HL-60 (cell line): ENCODE results near the gene RUNDC1.

ENCODE experiments used
- DNase-seq, 2 experiments: peaks; one replicate each; pipeline ENCODE4 v3.0.0-alpha.2; 2010 to 2020; ENCODE audit warnings: low read depth in 1 of 2, low spot score in 1 of 2
- H3K27ac ChIP-seq: fragments of 250-450 bp; sonication (Bioruptor Pico); replicated peaks from 2 replicates; pipeline ENCODE4 v1.5.1; 2020; ENCODE audit warnings: mild to moderate bottlenecking, moderate library complexity
- H3K27me3 ChIP-seq: fragments of 250-450 bp; sonication (Bioruptor Pico); 2 replicates; pipeline ENCODE4 v1.5.1; 2021; ENCODE audit warnings: mild to moderate bottlenecking, moderate library complexity; ENCODE audit not compliant: insufficient read depth, poor library complexity, severe bottlenecking
- H3K4me3 ChIP-seq: replicated peaks from 2 replicates; pipeline ENCODE4 v1.5.1; 2011; ENCODE audit warnings: mild to moderate bottlenecking, control low read depth, low read length; ENCODE audit not compliant: insufficient read depth
- GABPA ChIP-seq: IDR thresholded peaks from 2 replicates; pipeline ENCODE4 v1.6.1; 2012; ENCODE audit warnings: low read depth
- POLR2AphosphoS5 ChIP-seq: IDR thresholded peaks from 2 replicates; pipeline ENCODE4 v1.6.1; 2012; ENCODE audit warnings: low read depth
- SPI1 ChIP-seq: IDR thresholded peaks from 2 replicates; pipeline ENCODE4 v1.6.1; 2012; ENCODE audit warnings: low read depth, mild to moderate bottlenecking, borderline replicate concordance
- TF ChIP-seq, protein P1 (sequence below): IDR thresholded peaks from one replicate; pipeline ENCODE4 v1.5.1; 2011; ENCODE audit warnings: low read length, control low read depth, inconsistent platforms; ENCODE audit not compliant: insufficient read depth
- TF ChIP-seq, protein P2 (sequence below): IDR thresholded peaks from 2 replicates; pipeline ENCODE4 v1.6.1; 2012; ENCODE audit warnings: low read depth; ENCODE audit not compliant: insufficient replicate concordance

The RUNDC1 gene

DNA sequence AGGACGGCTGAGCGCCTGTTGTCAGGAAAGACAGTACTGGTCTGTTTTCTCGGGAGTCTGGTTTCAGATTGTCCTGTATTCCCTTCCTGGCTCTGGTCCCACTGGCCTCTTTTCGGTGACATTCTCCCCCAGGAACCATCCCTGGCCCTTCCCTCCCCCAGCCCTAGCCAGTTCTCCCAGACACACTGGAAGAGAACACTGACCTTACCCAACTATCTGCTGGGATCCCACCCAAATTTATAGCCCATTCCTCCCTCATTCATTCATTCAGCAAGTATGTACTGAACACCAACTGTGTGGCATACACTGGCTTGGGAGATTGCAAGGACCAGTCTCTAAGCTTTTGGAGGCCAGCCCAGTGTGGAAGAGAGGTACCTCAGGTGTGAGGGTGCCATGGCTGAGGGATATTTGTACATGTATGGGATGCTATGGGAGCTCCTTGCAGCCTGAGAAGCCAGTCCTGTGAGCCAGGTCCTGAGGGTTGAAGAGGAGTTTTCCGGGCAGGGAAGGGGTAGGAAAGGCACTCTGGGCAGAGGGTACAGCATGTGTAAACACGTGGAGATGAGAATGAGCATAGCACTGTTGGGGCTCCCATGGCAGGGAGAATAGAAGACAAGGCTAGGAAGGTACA, 49.9 kb downstream of the RUNDC1 start:
- no peak for TF ChIP-seq GABPA
- TF ChIP-seq, protein P1, sequence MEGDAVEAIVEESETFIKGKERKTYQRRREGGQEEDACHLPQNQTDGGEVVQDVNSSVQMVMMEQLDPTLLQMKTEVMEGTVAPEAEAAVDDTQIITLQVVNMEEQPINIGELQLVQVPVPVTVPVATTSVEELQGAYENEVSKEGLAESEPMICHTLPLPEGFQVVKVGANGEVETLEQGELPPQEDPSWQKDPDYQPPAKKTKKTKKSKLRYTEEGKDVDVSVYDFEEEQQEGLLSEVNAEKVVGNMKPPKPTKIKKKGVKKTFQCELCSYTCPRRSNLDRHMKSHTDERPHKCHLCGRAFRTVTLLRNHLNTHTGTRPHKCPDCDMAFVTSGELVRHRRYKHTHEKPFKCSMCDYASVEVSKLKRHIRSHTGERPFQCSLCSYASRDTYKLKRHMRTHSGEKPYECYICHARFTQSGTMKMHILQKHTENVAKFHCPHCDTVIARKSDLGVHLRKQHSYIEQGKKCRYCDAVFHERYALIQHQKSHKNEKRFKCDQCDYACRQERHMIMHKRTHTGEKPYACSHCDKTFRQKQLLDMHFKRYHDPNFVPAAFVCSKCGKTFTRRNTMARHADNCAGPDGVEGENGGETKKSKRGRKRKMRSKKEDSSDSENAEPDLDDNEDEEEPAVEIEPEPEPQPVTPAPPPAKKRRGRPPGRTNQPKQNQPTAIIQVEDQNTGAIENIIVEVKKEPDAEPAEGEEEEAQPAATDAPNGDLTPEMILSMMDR: no peak
- no peak for TF ChIP-seq POLR2AphosphoS5
- TF ChIP-seq, protein P2, sequence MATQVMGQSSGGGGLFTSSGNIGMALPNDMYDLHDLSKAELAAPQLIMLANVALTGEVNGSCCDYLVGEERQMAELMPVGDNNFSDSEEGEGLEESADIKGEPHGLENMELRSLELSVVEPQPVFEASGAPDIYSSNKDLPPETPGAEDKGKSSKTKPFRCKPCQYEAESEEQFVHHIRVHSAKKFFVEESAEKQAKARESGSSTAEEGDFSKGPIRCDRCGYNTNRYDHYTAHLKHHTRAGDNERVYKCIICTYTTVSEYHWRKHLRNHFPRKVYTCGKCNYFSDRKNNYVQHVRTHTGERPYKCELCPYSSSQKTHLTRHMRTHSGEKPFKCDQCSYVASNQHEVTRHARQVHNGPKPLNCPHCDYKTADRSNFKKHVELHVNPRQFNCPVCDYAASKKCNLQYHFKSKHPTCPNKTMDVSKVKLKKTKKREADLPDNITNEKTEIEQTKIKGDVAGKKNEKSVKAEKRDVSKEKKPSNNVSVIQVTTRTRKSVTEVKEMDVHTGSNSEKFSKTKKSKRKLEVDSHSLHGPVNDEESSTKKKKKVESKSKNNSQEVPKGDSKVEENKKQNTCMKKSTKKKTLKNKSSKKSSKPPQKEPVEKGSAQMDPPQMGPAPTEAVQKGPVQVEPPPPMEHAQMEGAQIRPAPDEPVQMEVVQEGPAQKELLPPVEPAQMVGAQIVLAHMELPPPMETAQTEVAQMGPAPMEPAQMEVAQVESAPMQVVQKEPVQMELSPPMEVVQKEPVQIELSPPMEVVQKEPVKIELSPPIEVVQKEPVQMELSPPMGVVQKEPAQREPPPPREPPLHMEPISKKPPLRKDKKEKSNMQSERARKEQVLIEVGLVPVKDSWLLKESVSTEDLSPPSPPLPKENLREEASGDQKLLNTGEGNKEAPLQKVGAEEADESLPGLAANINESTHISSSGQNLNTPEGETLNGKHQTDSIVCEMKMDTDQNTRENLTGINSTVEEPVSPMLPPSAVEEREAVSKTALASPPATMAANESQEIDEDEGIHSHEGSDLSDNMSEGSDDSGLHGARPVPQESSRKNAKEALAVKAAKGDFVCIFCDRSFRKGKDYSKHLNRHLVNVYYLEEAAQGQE: no peak
- TF ChIP-seq SPI1: no peak
- H3K27me3 ChIP-seq: no peaks in the 10 kb centered on the region
- DNase-seq: no peak
- H3K27ac ChIP-seq: no peak overlapping the region
- H3K4me3 ChIP-seq: no peak overlapping the region

DNA sequence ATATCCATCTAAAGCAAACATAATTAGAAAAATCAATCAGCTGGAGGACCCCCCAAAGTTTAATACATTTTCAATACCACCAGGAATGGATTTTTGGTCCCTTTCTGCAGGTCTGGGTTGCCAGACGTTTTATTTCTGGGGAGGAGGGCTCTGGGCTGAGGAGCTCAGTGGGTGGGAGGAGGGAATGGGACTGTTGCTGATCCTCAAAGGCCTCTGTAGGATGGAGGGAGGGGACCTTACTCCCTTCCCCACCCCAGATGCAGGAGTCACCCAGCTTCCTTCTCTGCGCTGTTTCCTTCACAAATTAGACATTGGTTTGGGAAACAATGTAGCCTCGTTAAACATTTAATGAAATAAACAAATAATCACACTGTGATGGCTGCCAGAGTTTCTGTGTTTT, 51.3 kb downstream of the RUNDC1 start:
- TF ChIP-seq POLR2AphosphoS5 (no peak), GABPA (no peak), SPI1 (no peak)
- TF ChIP-seq, protein P2: no peak
- TF ChIP-seq, protein P1: no peak
- Histone ChIP-seq H3K27me3 (no peaks in the 10 kb centered on the region), H3K4me3 (no peak overlapping the region), H3K27ac (no peak overlapping the region)
- no peak for DNase-seq

DNA sequence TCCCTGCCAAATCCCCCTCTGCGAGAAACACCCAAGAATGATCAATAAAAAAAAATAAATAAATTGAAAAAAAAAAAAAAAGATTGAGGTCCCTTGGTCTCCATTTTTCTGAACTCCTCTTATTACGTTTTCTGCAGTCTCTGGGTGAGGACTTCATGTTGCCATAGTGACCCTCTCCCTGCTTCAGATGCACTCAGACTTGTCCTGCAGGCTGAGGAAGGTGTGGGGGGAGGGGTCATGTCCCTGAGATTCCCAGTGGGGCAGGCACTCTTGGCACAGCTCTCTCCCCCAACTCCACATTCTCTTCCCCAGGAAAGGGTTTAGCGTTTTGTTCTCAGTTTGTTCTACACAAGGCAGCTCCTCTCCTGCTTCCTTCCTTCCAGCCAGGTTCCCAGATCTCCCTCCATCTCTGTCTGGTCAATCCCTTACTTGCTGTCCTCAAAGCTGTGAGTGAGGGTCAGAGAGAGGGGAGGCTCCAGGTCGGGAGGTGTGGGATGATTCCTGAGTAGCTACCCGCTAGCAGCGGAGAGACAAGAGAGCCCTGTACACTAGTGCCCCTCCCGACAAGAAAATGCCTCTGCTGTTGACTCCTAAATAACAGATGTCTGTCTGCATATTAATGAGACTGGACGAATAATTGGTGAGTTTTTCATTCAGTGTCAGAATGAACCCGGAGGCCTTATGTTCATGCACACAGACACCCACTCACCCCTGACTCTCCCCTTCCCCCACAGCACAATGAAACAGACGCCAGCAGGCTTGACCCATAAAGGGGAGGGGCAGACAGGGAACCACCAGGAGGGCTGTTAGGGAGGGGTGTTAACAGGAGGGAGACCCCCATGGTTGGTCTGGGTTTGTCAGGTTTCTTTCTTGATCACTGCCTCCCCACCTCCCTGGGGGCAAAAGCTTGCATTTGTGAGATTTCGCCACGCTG, 53.9 kb downstream of the RUNDC1 start:
- TF ChIP-seq POLR2AphosphoS5 (no peak), SPI1 (no peak), GABPA (no peak)
- TF ChIP-seq, protein P1: no peak
- DNase-seq: no peak
- no peak overlapping the region for H3K4me3 ChIP-seq
- no peak overlapping the region for H3K27ac ChIP-seq
- H3K27me3 ChIP-seq: no peaks in the 10 kb centered on the region
